AG09309 (cell line): ENCODE data around the gene RINT1.
"Not testable (repeated sequence)": the region's sequence is repeated elsewhere in the genome, so short reads cannot be mapped to it uniquely, and the experiment has no call there.

Experiments
- DNase-seq: peaks from one replicate; pipeline ENCODE4 v3.0.0-alpha.2; 2010; ENCODE audit warnings: low read depth
- H3K4me3 ChIP-seq: 2 replicates; pipeline ENCODE4 v1.5.1; 2011; ENCODE audit warnings: mild to moderate bottlenecking, low read depth, low read length, moderate library complexity; ENCODE audit not compliant: control insufficient read depth
- TF ChIP-seq, protein P1 (sequence below): IDR thresholded peaks from 2 replicates; pipeline ENCODE4 v1.5.1; 2011; ENCODE audit warnings: mild to moderate bottlenecking, low read depth, low read length, inconsistent platforms; ENCODE audit not compliant: insufficient read depth, control insufficient read depth; ENCODE audit errors: missing control alignments

RINT1 gene

DNA sequence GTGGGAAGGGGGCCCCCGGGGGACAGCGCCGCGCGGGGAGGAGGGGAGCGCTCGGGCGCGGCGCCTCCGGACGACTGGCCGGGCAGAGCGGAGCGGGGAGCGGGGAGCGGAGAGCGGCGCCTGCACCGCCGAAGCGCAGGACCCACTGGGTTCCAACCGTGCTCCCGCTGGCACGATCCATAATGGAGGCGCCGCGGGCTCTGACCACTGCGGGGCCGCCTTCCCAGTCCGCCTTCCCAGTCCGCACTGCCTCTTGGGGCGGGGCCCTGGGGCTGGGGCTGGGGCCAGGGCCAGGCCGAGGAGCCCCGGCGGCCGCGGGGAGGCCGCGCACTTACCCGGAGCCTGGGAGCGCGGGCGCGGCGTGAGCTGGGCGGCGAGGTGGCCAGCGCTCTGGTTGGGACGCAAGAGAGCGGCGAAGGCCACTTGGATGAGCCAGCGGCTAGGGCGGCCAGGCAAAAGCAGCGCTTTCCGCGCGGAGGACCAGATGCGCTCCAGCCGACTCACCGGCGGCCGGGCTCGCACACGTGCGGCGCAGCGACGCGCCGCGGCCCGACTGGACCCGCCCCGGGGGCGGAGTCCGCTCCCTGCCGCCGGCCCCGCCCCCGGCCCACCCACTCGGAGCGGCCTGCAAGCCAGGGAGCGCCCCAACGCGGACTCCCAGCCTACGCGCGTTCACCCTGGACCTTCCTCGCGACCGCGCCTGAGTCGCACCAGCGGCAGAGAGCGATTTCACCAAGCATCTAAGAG lies 10.1 kb upstream of the RINT1 start, which contains the start of gene PUS7:
TSS of gene PUS7 (minus strand) at position 555 of the 747 bp plus-strand sequence. CDS start 13,759 bp downstream, outside the sequence.
- TF ChIP-seq, protein P1, sequence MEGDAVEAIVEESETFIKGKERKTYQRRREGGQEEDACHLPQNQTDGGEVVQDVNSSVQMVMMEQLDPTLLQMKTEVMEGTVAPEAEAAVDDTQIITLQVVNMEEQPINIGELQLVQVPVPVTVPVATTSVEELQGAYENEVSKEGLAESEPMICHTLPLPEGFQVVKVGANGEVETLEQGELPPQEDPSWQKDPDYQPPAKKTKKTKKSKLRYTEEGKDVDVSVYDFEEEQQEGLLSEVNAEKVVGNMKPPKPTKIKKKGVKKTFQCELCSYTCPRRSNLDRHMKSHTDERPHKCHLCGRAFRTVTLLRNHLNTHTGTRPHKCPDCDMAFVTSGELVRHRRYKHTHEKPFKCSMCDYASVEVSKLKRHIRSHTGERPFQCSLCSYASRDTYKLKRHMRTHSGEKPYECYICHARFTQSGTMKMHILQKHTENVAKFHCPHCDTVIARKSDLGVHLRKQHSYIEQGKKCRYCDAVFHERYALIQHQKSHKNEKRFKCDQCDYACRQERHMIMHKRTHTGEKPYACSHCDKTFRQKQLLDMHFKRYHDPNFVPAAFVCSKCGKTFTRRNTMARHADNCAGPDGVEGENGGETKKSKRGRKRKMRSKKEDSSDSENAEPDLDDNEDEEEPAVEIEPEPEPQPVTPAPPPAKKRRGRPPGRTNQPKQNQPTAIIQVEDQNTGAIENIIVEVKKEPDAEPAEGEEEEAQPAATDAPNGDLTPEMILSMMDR, result no peak
- H3K4me3 ChIP-seq, result peak within 1 kb of the TSS; percentile 53
- DNase-seq, result peak; percentile 48

DNA sequence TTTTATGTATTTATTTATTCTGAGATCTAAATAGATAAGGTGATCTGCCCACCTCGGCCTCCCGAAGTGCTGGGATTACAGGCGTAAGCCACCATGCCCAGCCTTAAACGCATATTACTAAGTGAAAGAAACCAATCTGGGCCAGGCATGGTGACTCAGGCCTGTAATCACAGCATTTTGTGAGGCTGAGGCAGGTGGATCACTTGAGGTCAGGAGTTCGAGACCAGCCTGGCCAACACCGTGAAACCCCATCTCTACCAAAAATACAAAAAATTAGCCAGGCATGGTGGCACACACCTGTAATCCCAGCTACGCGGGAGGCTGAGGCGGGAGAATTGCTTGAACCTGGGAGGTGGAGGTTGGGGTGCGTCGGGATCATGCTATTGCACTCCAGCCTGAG lies 7.6 kb upstream of the RINT1 start:
- DNase-seq, H3K4me3 ChIP-seq: not testable (repeated sequence)

DNA sequence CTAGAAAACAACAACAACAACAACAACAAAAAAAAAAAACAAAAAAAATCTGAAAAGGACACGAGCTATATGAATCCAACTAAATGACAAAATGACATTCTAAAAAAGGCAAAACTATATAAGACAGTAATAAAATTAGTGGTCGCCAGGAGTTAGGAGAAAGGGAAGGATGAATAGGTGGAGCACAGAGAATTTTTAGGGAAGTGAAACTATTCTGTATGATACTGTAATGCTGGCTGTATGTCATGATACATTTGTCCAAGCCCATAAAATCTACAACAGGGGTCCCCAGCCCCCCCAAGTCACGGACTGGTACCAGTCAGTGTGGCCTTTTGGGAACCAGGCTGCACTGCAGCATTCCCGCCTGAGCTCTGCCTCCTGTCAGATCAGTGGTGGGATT lies 7.2 kb upstream of the RINT1 start:
- TF ChIP-seq, protein P1, result no peak
- no peak overlapping the region for H3K4me3 ChIP-seq
- no peak for DNase-seq

DNA sequence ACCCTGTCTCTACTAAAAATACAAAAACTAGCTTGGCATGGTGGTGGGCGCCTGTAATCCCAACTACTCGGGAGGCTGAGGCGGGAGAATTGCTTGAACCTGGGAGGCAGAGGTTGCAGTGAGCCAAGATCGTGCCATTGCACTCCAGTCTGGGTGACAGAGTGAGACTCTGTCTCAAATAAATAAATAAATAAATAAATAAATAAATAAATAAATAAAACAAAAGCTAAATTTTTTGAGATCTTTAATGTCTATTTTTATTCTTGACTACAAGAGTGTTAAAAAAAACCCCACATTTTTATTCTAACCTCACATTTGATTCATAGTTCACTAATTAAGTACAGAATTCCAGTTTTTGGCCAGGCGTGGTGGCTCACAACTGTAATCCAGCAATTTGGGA lies 4.3 kb upstream of the RINT1 start:
- DNase-seq, H3K4me3 ChIP-seq: not testable (repeated sequence)

DNA sequence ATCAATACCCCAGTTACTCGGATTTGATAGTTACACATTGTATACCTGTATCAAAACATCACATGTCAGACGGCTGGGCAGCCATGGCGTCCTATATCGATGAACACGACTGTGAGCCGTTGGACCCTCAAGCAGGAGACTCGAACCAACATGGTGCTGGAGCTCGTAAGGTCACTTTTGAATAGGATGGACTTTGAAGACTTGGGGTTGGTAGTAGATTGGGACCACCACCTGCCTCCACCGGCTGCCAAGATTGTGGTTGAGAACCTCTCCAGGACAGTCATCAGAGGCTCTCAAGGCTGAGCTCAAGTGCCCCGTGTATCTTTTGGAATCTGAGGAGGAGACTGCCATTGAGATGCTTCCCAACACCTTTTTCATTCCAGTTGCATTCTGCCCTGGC lies 1.9 kb upstream of the RINT1 start:
- no peak overlapping the region for H3K4me3 ChIP-seq
- no peak for DNase-seq

DNA sequence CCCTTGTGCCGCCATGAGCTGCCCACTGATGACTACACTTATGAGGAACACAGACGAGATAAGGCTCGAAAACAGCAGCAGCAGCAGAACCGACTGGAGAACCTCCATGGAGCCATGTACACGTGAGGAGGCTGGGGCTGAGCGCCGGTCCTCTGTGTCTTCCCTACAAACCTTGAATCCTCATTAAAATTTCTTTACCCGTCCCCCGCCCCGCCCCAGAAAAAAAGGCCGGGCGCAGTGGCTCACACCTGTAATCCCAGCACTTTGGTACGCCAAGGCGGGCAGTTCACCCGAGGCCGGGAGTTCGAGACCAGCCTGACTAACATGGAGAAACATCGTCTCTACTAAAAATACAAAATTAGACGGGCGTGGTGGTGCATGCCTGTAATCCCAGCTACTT lies 1.5 kb upstream of the RINT1 start:
- no peak overlapping the region for H3K4me3 ChIP-seq
- TF ChIP-seq, protein P1, result no peak
- no peak for DNase-seq

More for the DNA sequence above, 1.9 kb upstream of the RINT1 start:
- TF ChIP-seq, protein P1, result no peak

DNA sequence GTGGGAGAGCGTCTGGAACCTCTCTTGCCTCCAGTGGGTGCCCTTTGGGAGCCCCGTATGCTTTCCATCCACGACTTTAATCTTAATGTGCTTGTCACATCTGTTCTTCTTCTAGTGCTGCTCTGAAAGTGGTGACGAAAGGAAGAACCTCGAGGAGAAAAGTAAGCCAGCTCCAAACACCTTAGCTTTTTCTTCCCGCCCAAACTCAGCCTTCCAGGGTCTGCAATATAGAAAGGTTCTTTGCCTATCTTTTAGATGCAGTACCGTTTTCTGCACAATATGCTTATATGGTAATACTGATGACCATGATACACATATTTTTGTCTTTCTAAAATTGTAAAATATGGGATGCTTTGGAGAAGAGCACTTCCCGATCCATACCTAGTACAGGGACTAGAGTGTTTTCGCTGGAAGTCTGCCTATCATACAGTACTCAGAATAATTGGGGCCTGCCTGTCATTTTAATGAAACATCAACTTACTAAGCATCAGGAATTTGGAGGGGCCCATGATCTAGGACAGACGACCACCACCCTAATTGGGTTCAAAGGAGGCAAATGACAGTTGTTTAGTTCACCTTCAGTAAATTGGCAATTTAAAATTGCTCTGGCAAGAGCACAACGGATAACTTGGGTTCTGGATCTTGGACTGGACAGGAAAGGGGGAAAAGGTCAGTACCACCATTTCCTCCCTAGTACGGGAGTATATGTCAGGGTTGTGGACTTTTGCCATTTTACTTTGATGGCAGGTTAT lies 884 bp downstream of the RINT1 start:
- DNase-seq, result no peak
- TF ChIP-seq, protein P1, result no peak
- H3K4me3 ChIP-seq, result peak overlapping the region; percentile 84
